ENCODE data around the gene NLGN4X. TPM values are rescaled to one million over a fixed set of nuclear protein-coding genes. Genes with fewer than 3 reads are reported as not detected.

The NLGN4X gene
- total RNA-seq, 2 experiments from 2014 or later: 0.08 to 0.11 TPM

GRCh38 chrX:6187256-6187655 lies 41.4 kb downstream of the NLGN4X start:
- CTCF ChIA-PET: no interaction called here
- Mint-ChIP-seq H3K9me3 (no peaks in the 10 kb centered on the region), H3K36me3 (ENCODE audit: low read depth) (no peaks in the 10 kb centered on the region), H3K27ac (no peak overlapping the region), H3K27me3 (no peaks in the 10 kb centered on the region), H3K4me3 (no peak overlapping the region), H3K4me1 (ENCODE audit: low read depth) (no peaks in the 10 kb centered on the region)
- H3K27me3 ChIP-seq (ENCODE audit: control insufficient read depth in 1 of 2, insufficient read depth in 2 of 2, low read length in 2 of 2): no peaks in the 10 kb centered on the region
- DNase-seq (no peak), ATAC-seq (ENCODE audit: poor library complexity) (no peak)
- H3K9me3 ChIP-seq (ENCODE audit: control insufficient read depth in 1 of 2, insufficient read depth in 1 of 2, low read length in 2 of 2): peaks cover 0 to 4% of the 10 kb centered on the region in 2 experiments
- H3K27ac ChIP-seq (ENCODE audit: low read depth in 1 of 2, low read length in 2 of 2): no peak overlapping the region
- POLR2A ChIA-PET: no interaction called here
- TF ChIP-seq CTCF (IDR thresholded peaks at IDR 0.05): no peak
- H3K36me3 ChIP-seq (ENCODE audit: insufficient read depth, low read length): no peaks in the 10 kb centered on the region
- no peaks in the 10 kb centered on the region for H3K4me1 ChIP-seq (ENCODE audit: insufficient read depth, low read length)
- no peak overlapping the region for H3K4me3 ChIP-seq (ENCODE audit: low read length)
- intact Hi-C loops (cut with DNase I, micrococcal nuclease): no loop called here

- DNase-seq (no peak), ATAC-seq (ENCODE audit: poor library complexity) (no peak)
- H3K27ac ChIP-seq (ENCODE audit: low read depth in 1 of 2, low read length in 2 of 2): no peak overlapping the region
- H3K4me3 ChIP-seq (ENCODE audit: low read length): no peak overlapping the region
- POLR2A ChIA-PET: no interaction called here
- no peak for TF ChIP-seq CTCF (IDR thresholded peaks at IDR 0.05)
- H3K9me3 ChIP-seq (ENCODE audit: control insufficient read depth in 1 of 2, insufficient read depth in 1 of 2, low read length in 2 of 2): peaks cover 0 to 4% of the 10 kb centered on the region in 2 experiments
- Mint-ChIP-seq H3K27ac (no peak overlapping the region), H3K36me3 (ENCODE audit: low read depth) (no peaks in the 10 kb centered on the region), H3K4me1 (ENCODE audit: low read depth) (no peaks in the 10 kb centered on the region), H3K4me3 (no peak overlapping the region), H3K27me3 (no peaks in the 10 kb centered on the region), H3K9me3 (no peaks in the 10 kb centered on the region)
- H3K27me3 ChIP-seq (ENCODE audit: control insufficient read depth in 1 of 2, insufficient read depth in 2 of 2, low read length in 2 of 2): no peaks in the 10 kb centered on the region
- intact Hi-C loops (cut with DNase I, micrococcal nuclease): no loop called here
- no peaks in the 10 kb centered on the region for H3K4me1 ChIP-seq (ENCODE audit: insufficient read depth, low read length)
- CTCF ChIA-PET: no interaction called here
- no peaks in the 10 kb centered on the region for H3K36me3 ChIP-seq (ENCODE audit: insufficient read depth, low read length)
Observed at GRCh38 chrX:6184900-6185515, 43.7 kb downstream of the NLGN4X start.

- Mint-ChIP-seq H3K27ac (no peak overlapping the region), H3K36me3 (ENCODE audit: low read depth) (no peaks in the 10 kb centered on the region), H3K4me1 (ENCODE audit: low read depth) (no peaks in the 10 kb centered on the region), H3K9me3 (no peaks in the 10 kb centered on the region), H3K4me3 (no peak overlapping the region), H3K27me3 (no peaks in the 10 kb centered on the region)
- ChIA-PET CTCF (no interaction called here), POLR2A (no interaction called here)
- Histone ChIP-seq H3K4me3 (ENCODE audit: low read length) (no peak overlapping the region), H3K9me3 (ENCODE audit: control insufficient read depth in 1 of 2, insufficient read depth in 1 of 2, low read length in 2 of 2) (no peaks in the 10 kb centered on the region), H3K27ac (ENCODE audit: low read depth in 1 of 2, low read length in 2 of 2) (no peak overlapping the region), H3K27me3 (ENCODE audit: control insufficient read depth in 1 of 2, insufficient read depth in 2 of 2, low read length in 2 of 2) (no peaks in the 10 kb centered on the region), H3K4me1 (ENCODE audit: insufficient read depth, low read length) (no peaks in the 10 kb centered on the region), H3K36me3 (ENCODE audit: insufficient read depth, low read length) (no peaks in the 10 kb centered on the region)
- ATAC-seq (ENCODE audit: poor library complexity): no peak
- no peak for DNase-seq
- intact Hi-C loops (cut with DNase I, micrococcal nuclease): no loop called here
- TF ChIP-seq CTCF (IDR thresholded peaks at IDR 0.05): no peak
Observed at GRCh38 chrX:6175914-6176313, 52.8 kb downstream of the NLGN4X start.
